ENCODE measurements around the gene MED13L.

The MED13L gene

GRCh38 chr12:115960868-115961802, 316.4 kb downstream of the MED13L start:
- Histone ChIP-seq H3K4me3 (no peak overlapping the region), H3K27ac (no peak overlapping the region), H4K20me1 (peaks cover 11 to 58% (median 16%) of the 10 kb centered on the region in 11 experiments; a peak in 17 of 22 replicates), H3K36me3 (peaks cover 88 to 100% (median 98%) of the 10 kb centered on the region in 11 experiments), H3K4me2 (peak overlapping the region in 4 of 11 experiments; percentile 0 to 29 (median 10); a peak in 5 of 22 replicates), H3K27me3 (no peaks in the 10 kb centered on the region), H3K9me3 (replicated peaks in 1 of 11) (no peaks in the 10 kb centered on the region), H3K9ac (no peak overlapping the region), H3K4me1 (peaks cover 0 to 13% (median 12%) of the 10 kb centered on the region in 10 experiments; a peak in 13 of 20 replicates)
- TF ChIP-seq Cebpa-rat (IDR thresholded peaks at IDR 0.05), result no peak

GRCh38 chr12:115957686-115958290, 319.7 kb downstream of the MED13L start:
- H3K4me3 ChIP-seq, result no peak overlapping the region
- peaks cover 0 to 13% (median 13%) of the 10 kb centered on the region in 10 experiments; a peak in 17 of 20 replicates for H3K4me1 ChIP-seq
- H3K27ac ChIP-seq, result no peak overlapping the region
- no peaks in the 10 kb centered on the region for H3K9me3 ChIP-seq (replicated peaks in 1 of 11)
- no peak overlapping the region for H3K4me2 ChIP-seq
- H4K20me1 ChIP-seq, result peaks cover 9 to 36% (median 16%) of the 10 kb centered on the region in 11 experiments; a peak in 18 of 22 replicates
- TF ChIP-seq Cebpa-rat (IDR thresholded peaks at IDR 0.05), result no peak
- no peak overlapping the region for H3K9ac ChIP-seq
- H3K36me3 ChIP-seq, result peaks cover 55 to 72% (median 65%) of the 10 kb centered on the region in 11 experiments
- no peaks in the 10 kb centered on the region for H3K27me3 ChIP-seq

GRCh38 chr12:115956659-115957058, 320.8 kb downstream of the MED13L start:
- Histone ChIP-seq H3K9me3 (replicated peaks in 1 of 11) (no peaks in the 10 kb centered on the region), H3K9ac (no peak overlapping the region), H3K36me3 (peaks cover 44 to 61% (median 54%) of the 10 kb centered on the region in 11 experiments), H3K4me2 (no peak overlapping the region), H4K20me1 (peaks cover 9 to 36% (median 16%) of the 10 kb centered on the region in 11 experiments; a peak in 18 of 22 replicates), H3K4me3 (no peak overlapping the region), H3K27me3 (no peaks in the 10 kb centered on the region), H3K27ac (no peak overlapping the region), H3K4me1 (peaks cover 0 to 13% (median 12%) of the 10 kb centered on the region in 10 experiments; a peak in 17 of 20 replicates)
- no peak for TF ChIP-seq Cebpa-rat (IDR thresholded peaks at IDR 0.05)

- peaks cover 39 to 58% (median 50%) of the 10 kb centered on the region in 11 experiments for H3K36me3 ChIP-seq
- TF ChIP-seq Cebpa-rat (IDR thresholded peaks at IDR 0.05), result no peak
- H3K4me1 ChIP-seq, result peaks cover 0 to 13% (median 8%) of the 10 kb centered on the region in 10 experiments; a peak in 17 of 20 replicates
- H3K4me3 ChIP-seq, result no peak overlapping the region
- no peak overlapping the region for H3K27ac ChIP-seq
- H3K4me2 ChIP-seq, result no peak overlapping the region
- no peaks in the 10 kb centered on the region for H3K27me3 ChIP-seq
- no peak overlapping the region for H3K9ac ChIP-seq
- no peaks in the 10 kb centered on the region for H3K9me3 ChIP-seq (replicated peaks in 1 of 11)
- H4K20me1 ChIP-seq, result peaks cover 5 to 31% (median 12%) of the 10 kb centered on the region in 11 experiments; a peak in 18 of 22 replicates
Measured at GRCh38 chr12:115956236-115956635, 321.3 kb downstream of the MED13L start.

- Histone ChIP-seq H3K36me3 (peaks cover 14 to 42% (median 25%) of the 10 kb centered on the region in 11 experiments), H4K20me1 (peaks cover 0 to 21% (median 5%) of the 10 kb centered on the region in 11 experiments; a peak in 7 of 22 replicates), H3K4me1 (peaks cover 0 to 13% (median 0%) of the 10 kb centered on the region in 10 experiments; a peak in 4 of 20 replicates), H3K9ac (no peak overlapping the region), H3K4me3 (no peak overlapping the region), H3K4me2 (0 out of 22 replicates have a peak overlapping the region, but pooled peaks of 2 of the 11 experiments have one; percentile 19 to 24), H3K27ac (no peak overlapping the region), H3K27me3 (no peaks in the 10 kb centered on the region), H3K9me3 (replicated peaks in 1 of 11) (no peaks in the 10 kb centered on the region)
- no peak for TF ChIP-seq Cebpa-rat (IDR thresholded peaks at IDR 0.05)
Measured at GRCh38 chr12:115953450-115953849, 324.0 kb downstream of the MED13L start.

- Histone ChIP-seq H3K4me3 (no peak overlapping the region), H3K27ac (no peak overlapping the region), H3K9ac (no peak overlapping the region), H4K20me1 (peaks cover 0 to 17% (median 2%) of the 10 kb centered on the region in 11 experiments; a peak in 6 of 22 replicates), H3K4me1 (peaks cover 0 to 13% (median 0%) of the 10 kb centered on the region in 10 experiments; a peak in 4 of 20 replicates), H3K9me3 (replicated peaks in 1 of 11) (no peaks in the 10 kb centered on the region), H3K27me3 (no peaks in the 10 kb centered on the region), H3K4me2 (no peak overlapping the region), H3K36me3 (peaks cover 10 to 38% (median 20%) of the 10 kb centered on the region in 11 experiments)
- no peak for TF ChIP-seq Cebpa-rat (IDR thresholded peaks at IDR 0.05)
Measured at GRCh38 chr12:115953031-115953430, 324.5 kb downstream of the MED13L start.

GRCh38 chr12:115950959-115951358, 326.5 kb downstream of the MED13L start:
- no peak for TF ChIP-seq Cebpa-rat (IDR thresholded peaks at IDR 0.05)
- Histone ChIP-seq H3K36me3 (peaks cover 0 to 19% (median 0%) of the 10 kb centered on the region in 11 experiments; a peak in 7 of 22 replicates), H3K4me2 (no peak overlapping the region), H3K4me3 (no peak overlapping the region), H4K20me1 (peaks cover 0 to 8% (median 0%) of the 10 kb centered on the region in 11 experiments; a peak in 4 of 22 replicates), H3K9ac (no peak overlapping the region), H3K4me1 (peaks cover 0 to 13% (median 0%) of the 10 kb centered on the region in 10 experiments; a peak in 4 of 20 replicates), H3K27ac (no peak overlapping the region), H3K9me3 (replicated peaks in 1 of 11) (no peaks in the 10 kb centered on the region), H3K27me3 (no peaks in the 10 kb centered on the region)

- H3K36me3 ChIP-seq, result peaks cover 0 to 19% (median 0%) of the 10 kb centered on the region in 11 experiments; a peak in 6 of 22 replicates
Measured at GRCh38 chr12:115949675-115950074, 327.8 kb downstream of the MED13L start.

More at GRCh38 chr12:115949675-115950074, 327.8 kb downstream of the MED13L start:
- no peaks in the 10 kb centered on the region for H3K9me3 ChIP-seq (replicated peaks in 1 of 11)
- TF ChIP-seq Cebpa-rat (IDR thresholded peaks at IDR 0.05), result no peak
- no peak overlapping the region for H3K27ac ChIP-seq
- H3K4me1 ChIP-seq, result peaks cover 0 to 13% (median 0%) of the 10 kb centered on the region in 10 experiments; a peak in 4 of 20 replicates
- H4K20me1 ChIP-seq, result peaks cover 0 to 8% (median 0%) of the 10 kb centered on the region in 11 experiments; a peak in 2 of 22 replicates
- H3K4me2 ChIP-seq, result no peak overlapping the region
- no peak overlapping the region for H3K9ac ChIP-seq
- no peaks in the 10 kb centered on the region for H3K27me3 ChIP-seq
- H3K4me3 ChIP-seq, result no peak overlapping the region

Data from BLaER1 treated with 17β-estradiol and CSF1 and Interleukin-3, amounts not matched to agents 10 nM and 100 nM (cell line).